ENCODE measurements around the gene LMNTD2. TPM values are rescaled to one million over a fixed set of nuclear protein-coding genes. Genes with fewer than 3 reads are reported as not detected.

The LMNTD2 gene
- total and polyA plus RNA-seq, 2 of the 13 experiments (the other 11 are each of a cell fraction or from before 2014, with no cell fraction given): 1.1 to 3.1 TPM

GRCh38 chr11:560305-561147 is at the start of gene LMNTD2, which contains the start of gene RASSF7 (continued):
- TF ChIP-seq AFF4 (CRISPR knock-in tag; IDR thresholded peaks at IDR 0.05) (no peak), ZNF800 (CRISPR knock-in tag; IDR thresholded peaks at IDR 0.05) (0 out of 2 replicates have a peak, but pooled peaks have one; percentile 37), ZNF33B (CRISPR knock-in tag; IDR thresholded peaks at IDR 0.05) (no peak), ZNF451 (CRISPR knock-in tag; IDR thresholded peaks at IDR 0.05) (no peak), RXRB (CRISPR knock-in tag; IDR thresholded peaks at IDR 0.05; ENCODE audit: borderline replicate concordance) (peak; percentile 65; the same call in 1 of the 2 replicates), FOXP1 (IDR thresholded peaks at IDR 0.05) (no peak), FOXP1 (CRISPR knock-in tag; IDR thresholded peaks at IDR 0.05) (no peak), NFE2 (CRISPR knock-in tag; IDR thresholded peaks at IDR 0.05) (no peak), ZNF275 (CRISPR knock-in tag; IDR thresholded peaks at IDR 0.05; ENCODE audit: borderline replicate concordance) (0 out of 2 replicates have a peak, but pooled peaks have one; percentile 32), ZNF256 (CRISPR knock-in tag; conservative IDR thresholded peaks at IDR 0.05) (no peak), NR3C1 (CRISPR knock-in tag; IDR thresholded peaks at IDR 0.05) (no peak), BORCS8-MEF2B (CRISPR knock-in tag; IDR thresholded peaks at IDR 0.05) (peak; percentile 46; the same call in 1 of the 2 replicates), JARID2 (CRISPR knock-in tag; IDR thresholded peaks at IDR 0.05; ENCODE audit: insufficient replicate concordance) (peak; percentile 29), ZNF747 (CRISPR knock-in tag; IDR thresholded peaks at IDR 0.05; ENCODE audit: borderline replicate concordance) (peak; percentile 93; the same call in 1 of the 2 replicates), PITX1 (CRISPR knock-in tag; IDR thresholded peaks at IDR 0.05) (peak; percentile 67), RNF2 (conservative IDR thresholded peaks at IDR 0.05; ENCODE audit: low read depth) (no peak), FOXC1 (CRISPR knock-in tag; IDR thresholded peaks at IDR 0.05; ENCODE audit: borderline replicate concordance) (peak; percentile 67; the same call in 1 of the 2 replicates), REST (IDR thresholded peaks at IDR 0.05; ENCODE audit: borderline replicate concordance in 1 of 2, low read depth in 1 of 2, low read length in 2 of 2) (no peak)

Data from HepG2 (cell line).